Measurements from ENCODE around the gene ERLEC1.
"Not testable (repeated sequence)": the region's sequence is repeated elsewhere in the genome, so short reads cannot be mapped to it uniquely, and the experiment has no call there.

The ERLEC1 gene

GRCh38 chr2:53784436-53784835 is 2.4 kb upstream of the ERLEC1 start:
- no peak for DNase-seq

GRCh38 chr2:53785366-53785765 is 1.5 kb upstream of the ERLEC1 start:
- DNase-seq: no peak

GRCh38 chr2:53786352-53786704 is 516 bp upstream of the ERLEC1 start:
- no peak for DNase-seq

GRCh38 chr2:53787614-53788289 is 908 bp downstream of the ERLEC1 start:
- no peak for DNase-seq

- DNase-seq: no peak
Measured at GRCh38 chr2:53793261-53793660, 6.4 kb downstream of the ERLEC1 start.

GRCh38 chr2:53793821-53794220 is 7.0 kb downstream of the ERLEC1 start:
- no peak for DNase-seq

GRCh38 chr2:53801547-53801946 is 14.7 kb downstream of the ERLEC1 start:
- no peak for DNase-seq

- DNase-seq: no peak
Measured at GRCh38 chr2:53802617-53803151, 15.8 kb downstream of the ERLEC1 start.

GRCh38 chr2:53811601-53812000 is 24.8 kb downstream of the ERLEC1 start:
- no peak for DNase-seq

GRCh38 chr2:53813151-53813550 is 26.3 kb downstream of the ERLEC1 start:
- DNase-seq: no peak

GRCh38 chr2:53818854-53819435 is 32.1 kb downstream of the ERLEC1 start:
- DNase-seq: no peak

GRCh38 chr2:53819634-53820033 is 32.8 kb downstream of the ERLEC1 start:
- no peak for DNase-seq

- no peak for DNase-seq
Measured at GRCh38 chr2:53820048-53820447, 33.2 kb downstream of the ERLEC1 start.

- DNase-seq: no peak
Measured at GRCh38 chr2:53820711-53821110, 33.9 kb downstream of the ERLEC1 start.

- no peak for DNase-seq
Measured at GRCh38 chr2:53821810-53822209, 35.0 kb downstream of the ERLEC1 start.

- not testable (repeated sequence) for DNase-seq
Measured at GRCh38 chr2:53823639-53824038, 36.8 kb downstream of the ERLEC1 start.

- DNase-seq: no peak
Measured at GRCh38 chr2:53826030-53826410, 39.2 kb downstream of the ERLEC1 start.

- no peak for DNase-seq
Measured at GRCh38 chr2:53826587-53827397, 39.9 kb downstream of the ERLEC1 start.

GRCh38 chr2:53827398-53828175 is 40.7 kb downstream of the ERLEC1 start:
- no peak for DNase-seq

GRCh38 chr2:53828331-53828730 is 41.5 kb downstream of the ERLEC1 start:
- DNase-seq: no peak

- peak in 1 of 2 experiments; percentile 32 for DNase-seq
Measured at GRCh38 chr2:53829273-53829979, 42.6 kb downstream of the ERLEC1 start.

- not testable (repeated sequence) for DNase-seq
Measured at GRCh38 chr2:53829980-53830290, 43.1 kb downstream of the ERLEC1 start.

- no peak for DNase-seq
Measured at GRCh38 chr2:53840580-53840979, 53.7 kb downstream of the ERLEC1 start.

Data from NCI-H2081 (cell line).